ENCODE measurements around the gene FOXJ3.
"Not testable (repeated sequence)": the region's sequence is repeated elsewhere in the genome, so short reads cannot be mapped to it uniquely, and the experiment has no call there.

FOXJ3 gene

GRCh38 chr1:42221456-42221855 lies 113.6 kb downstream of the FOXJ3 start:
- ChIA-PET CTCF (no interaction called here), POLR2A (no interaction called here)
- DNase-seq (ENCODE audit: extremely low spot score): no peak
- TF ChIP-seq CTCF (IDR thresholded peaks at IDR 0.05; ENCODE audit: control extremely low read depth, extremely low read depth, low read depth, missing control alignments): no peak

- CTCF ChIA-PET: no interaction called here
- POLR2A ChIA-PET: no interaction called here
- TF ChIP-seq CTCF (IDR thresholded peaks at IDR 0.05; ENCODE audit: control extremely low read depth, extremely low read depth, low read depth, missing control alignments): no peak
- DNase-seq (ENCODE audit: extremely low spot score): no peak
Observed at GRCh38 chr1:42219627-42220026, 115.4 kb downstream of the FOXJ3 start.

- DNase-seq (ENCODE audit: extremely low spot score): no peak
- TF ChIP-seq CTCF (IDR thresholded peaks at IDR 0.05; ENCODE audit: control extremely low read depth, extremely low read depth, low read depth, missing control alignments): no peak
- CTCF ChIA-PET: interaction anchor here (1.0 to 2.3 kb wide), 4 partner anchors 9 to 41 kb away, joined by 3 to 7 read pairs (median 4); no protein-coding TSS in a partner anchor
- POLR2A ChIA-PET: no interaction called here
Observed at GRCh38 chr1:42214447-42214871, 120.6 kb downstream of the FOXJ3 start.

DNA sequence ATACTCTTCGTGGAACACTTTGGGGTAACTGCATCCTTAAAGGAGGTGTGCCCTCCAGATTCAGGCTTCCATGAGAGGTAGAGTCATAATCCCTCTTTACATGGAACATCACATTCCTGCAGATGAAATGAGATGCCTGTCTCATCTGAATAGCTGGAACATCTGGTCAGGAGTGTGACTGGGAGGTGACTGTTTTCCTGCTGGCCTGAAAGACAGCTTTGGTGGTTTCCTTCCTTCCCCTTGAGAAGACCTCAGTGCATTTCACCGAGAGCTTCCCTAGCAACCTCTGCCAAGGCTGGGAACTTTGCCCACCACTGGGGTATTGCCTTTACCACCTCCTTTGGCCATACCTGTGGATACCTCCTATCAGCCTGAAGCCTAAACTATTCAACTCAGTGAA lies 123.8 kb downstream of the FOXJ3 start:
- DNase-seq (ENCODE audit: extremely low spot score): no peak
- POLR2A ChIA-PET: no interaction called here
- CTCF ChIA-PET: interaction anchor here (0.8 to 1.5 kb wide), 3 partner anchors 9 to 38 kb away, joined by 3 read pairs; no protein-coding TSS in a partner anchor
- no peak for TF ChIP-seq CTCF (IDR thresholded peaks at IDR 0.05; ENCODE audit: control extremely low read depth, extremely low read depth, low read depth, missing control alignments)

GRCh38 chr1:42210421-42211133 lies 124.5 kb downstream of the FOXJ3 start:
- TF ChIP-seq CTCF (IDR thresholded peaks at IDR 0.05; ENCODE audit: control extremely low read depth, extremely low read depth, low read depth, missing control alignments): no peak
- DNase-seq (ENCODE audit: extremely low spot score): no peak
- ChIA-PET CTCF (interaction anchor here (1.3 to 1.5 kb wide), 2 partner anchors 9 to 14 kb away, joined by 3 read pairs; no protein-coding TSS in a partner anchor), POLR2A (no interaction called here)

DNA sequence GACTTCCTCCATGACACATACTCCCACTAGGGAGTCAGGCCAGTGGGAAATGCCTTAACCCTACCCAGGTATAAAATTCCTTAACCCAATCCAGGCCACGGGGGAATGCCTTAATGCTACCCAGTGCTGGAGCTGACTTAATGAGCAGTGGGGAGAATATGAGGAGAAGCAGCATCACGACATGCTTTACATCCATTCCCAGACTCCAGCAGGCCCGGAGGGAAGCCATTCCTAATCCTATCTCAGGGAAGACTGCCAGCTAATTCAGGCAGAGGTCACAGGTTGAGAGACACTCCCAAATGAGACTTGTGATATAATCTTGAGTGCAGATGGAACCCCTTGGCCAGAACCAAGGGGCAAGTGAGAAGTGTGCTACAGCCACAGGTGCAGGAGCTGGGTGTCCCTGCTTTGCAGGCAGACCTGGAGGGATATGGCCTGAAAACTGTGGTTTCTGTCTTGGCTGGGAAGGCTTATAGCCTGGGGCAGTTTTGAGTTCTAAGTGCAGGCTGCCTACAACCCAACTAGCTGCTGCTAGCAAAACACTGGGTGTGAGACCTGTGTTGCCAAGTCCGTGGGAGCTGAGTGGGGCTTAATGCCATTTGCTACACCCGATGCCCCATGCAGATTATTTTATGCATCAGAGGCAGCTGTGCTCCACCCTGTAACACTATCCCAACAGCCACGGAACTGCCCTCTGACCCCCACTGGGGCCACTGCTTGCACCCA lies 125.3 kb downstream of the FOXJ3 start:
- DNase-seq (ENCODE audit: extremely low spot score): no peak
- POLR2A ChIA-PET: no interaction called here
- no peak for TF ChIP-seq CTCF (IDR thresholded peaks at IDR 0.05; ENCODE audit: control extremely low read depth, extremely low read depth, low read depth, missing control alignments)
- CTCF ChIA-PET: interaction anchor here (1.3 kb wide), 1 partner anchor 8 kb away, joined by 3 read pairs; no protein-coding TSS in a partner anchor

DNA sequence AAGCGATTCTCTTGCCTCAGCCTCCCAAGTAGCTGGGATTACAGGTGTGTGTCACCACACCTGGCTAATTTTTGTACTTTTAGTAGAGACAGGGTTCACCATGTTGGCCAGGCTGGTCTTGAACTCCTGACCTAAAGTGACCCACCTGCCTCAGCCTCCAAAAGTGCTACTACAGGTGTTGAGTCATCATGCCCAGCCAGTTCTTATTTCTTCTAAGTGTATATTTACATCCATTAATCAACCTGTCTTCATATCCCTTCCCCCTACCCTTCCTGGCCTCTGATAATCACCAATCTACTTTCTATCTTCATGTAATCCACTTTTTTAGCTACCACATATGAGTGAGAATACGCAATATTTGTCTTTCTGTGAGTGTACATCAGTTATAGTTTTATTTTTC lies 128.1 kb downstream of the FOXJ3 start:
- POLR2A ChIA-PET; DNase-seq (ENCODE audit: extremely low spot score): not testable (repeated sequence)

More for the DNA sequence above, 128.1 kb downstream of the FOXJ3 start:
- CTCF ChIA-PET: interaction anchor here (0.8 to 2.5 kb wide), 2 partner anchors 29 to 34 kb away, joined by 3 to 9 read pairs; no protein-coding TSS in a partner anchor

Measured in GM10248 (cell line).